Measurements from ENCODE around the gene MEIS1. TPM values are rescaled to one million over a fixed set of nuclear protein-coding genes. Genes with fewer than 3 reads are reported as not detected.

MEIS1 gene
- total and polyA plus RNA-seq, 2 experiments from 2014 or later, result 19.1 to 44.4 TPM

GRCh38 chr2:66414896-66415295 is 20.0 kb upstream of the MEIS1 start:
- TF ChIP-seq EZH2 (IDR thresholded peaks at IDR 0.05; ENCODE audit: insufficient read depth, poor library complexity, severe bottlenecking) (no peak), EZH2phosphoT487 (IDR thresholded peaks at IDR 0.05; ENCODE audit: insufficient read depth, low read depth) (no peak)
- H3K9ac ChIP-seq, result no peak overlapping the region
- H3K27ac ChIP-seq, result no peak overlapping the region
- no peaks in the 10 kb centered on the region for H3K36me3 ChIP-seq (ENCODE audit: low read depth)
- no peak overlapping the region for H3K4me3 ChIP-seq
- no peak for DNase-seq
- no peaks in the 10 kb centered on the region for H4K20me1 ChIP-seq (ENCODE audit: insufficient read depth)
- no peak overlapping the region for H2AFZ ChIP-seq
- H3F3A ChIP-seq (ENCODE audit: insufficient read depth), result no peaks in the 10 kb centered on the region
- no peaks in the 10 kb centered on the region for H3K9me2 ChIP-seq (ENCODE audit: insufficient read depth)
- H3K9me3 ChIP-seq (ENCODE audit: low read depth), result no peaks in the 10 kb centered on the region
- WGBS, 2 experiments (ENCODE audit: low coverage in 1 of 2, low lambda C conversion rate in 2 of 2, missing lambda C conversion rate in 2 of 2), result 88 to 91% methylated on average over 1 of the region's 1 CpG
- no peaks in the 10 kb centered on the region for H3K4me1 ChIP-seq (ENCODE audit: insufficient read depth)
- no peaks in the 10 kb centered on the region for H3K79me2 ChIP-seq (ENCODE audit: insufficient read depth)
- H3K4me2 ChIP-seq (ENCODE audit: unreplicated experiment), result no peak overlapping the region
- 0 out of 2 replicates have a peak, but pooled peaks cover 3% of the 10 kb centered on the region for H3K27me3 ChIP-seq (replicated peaks; ENCODE audit: insufficient read depth)
- in situ Hi-C loops (cut with MboI), result no loop called here

- H3K9me2 ChIP-seq (ENCODE audit: insufficient read depth), result no peaks in the 10 kb centered on the region
- no peak for TF ChIP-seq EZH2 (IDR thresholded peaks at IDR 0.05; ENCODE audit: insufficient read depth, poor library complexity, severe bottlenecking)
- no peak for TF ChIP-seq EZH2phosphoT487 (IDR thresholded peaks at IDR 0.05; ENCODE audit: insufficient read depth, low read depth)
- no peak overlapping the region for H2AFZ ChIP-seq
- H3K9ac ChIP-seq, result no peak overlapping the region
- no peaks in the 10 kb centered on the region for H3K27me3 ChIP-seq (replicated peaks; ENCODE audit: insufficient read depth)
- no peaks in the 10 kb centered on the region for H3K79me2 ChIP-seq (ENCODE audit: insufficient read depth)
- H3K9me3 ChIP-seq (ENCODE audit: low read depth), result no peaks in the 10 kb centered on the region
- H3F3A ChIP-seq (ENCODE audit: insufficient read depth), result no peaks in the 10 kb centered on the region
- in situ Hi-C loops (cut with MboI), result no loop called here
- H3K4me1 ChIP-seq (ENCODE audit: insufficient read depth), result no peaks in the 10 kb centered on the region
- DNase-seq, result no peak
- no peak overlapping the region for H3K4me2 ChIP-seq (ENCODE audit: unreplicated experiment)
- H4K20me1 ChIP-seq (ENCODE audit: insufficient read depth), result no peaks in the 10 kb centered on the region
- WGBS, 2 experiments (ENCODE audit: low coverage in 1 of 2, low lambda C conversion rate in 2 of 2, missing lambda C conversion rate in 2 of 2), result 88 to 89% methylated on average over 18 of the region's 18 CpGs
- no peak overlapping the region for H3K4me3 ChIP-seq
- no peak overlapping the region for H3K27ac ChIP-seq
- no peaks in the 10 kb centered on the region for H3K36me3 ChIP-seq (ENCODE audit: low read depth)
These were observed 16.5 kb upstream of the MEIS1 start for GRCh38 chr2:66418381-66418780.

GRCh38 chr2:66421612-66422011 is 13.3 kb upstream of the MEIS1 start:
- TF ChIP-seq EZH2 (IDR thresholded peaks at IDR 0.05; ENCODE audit: insufficient read depth, poor library complexity, severe bottlenecking) (no peak), EZH2phosphoT487 (IDR thresholded peaks at IDR 0.05; ENCODE audit: insufficient read depth, low read depth) (no peak)
- no peaks in the 10 kb centered on the region for H3K36me3 ChIP-seq (ENCODE audit: low read depth)
- H3F3A ChIP-seq (ENCODE audit: insufficient read depth), result no peaks in the 10 kb centered on the region
- no peaks in the 10 kb centered on the region for H3K79me2 ChIP-seq (ENCODE audit: insufficient read depth)
- no peaks in the 10 kb centered on the region for H4K20me1 ChIP-seq (ENCODE audit: insufficient read depth)
- H3K4me2 ChIP-seq (ENCODE audit: unreplicated experiment), result no peak overlapping the region
- H3K9ac ChIP-seq, result no peak overlapping the region
- whole genome bisulfite sequencing, 2 experiments (ENCODE audit: low coverage in 1 of 2, low lambda C conversion rate in 2 of 2, missing lambda C conversion rate in 2 of 2), result 84 to 97% methylated on average over 1 of the region's 1 CpG
- in situ Hi-C loops (cut with MboI), result no loop called here
- no peak overlapping the region for H3K4me3 ChIP-seq
- no peak for DNase-seq
- H3K4me1 ChIP-seq (ENCODE audit: insufficient read depth), result no peaks in the 10 kb centered on the region
- H3K27me3 ChIP-seq (replicated peaks; ENCODE audit: insufficient read depth), result peaks cover 12% of the 10 kb centered on the region
- no peaks in the 10 kb centered on the region for H3K9me3 ChIP-seq (ENCODE audit: low read depth)
- H2AFZ ChIP-seq, result no peak overlapping the region
- no peak overlapping the region for H3K27ac ChIP-seq
- H3K9me2 ChIP-seq (ENCODE audit: insufficient read depth), result no peaks in the 10 kb centered on the region

DNA sequence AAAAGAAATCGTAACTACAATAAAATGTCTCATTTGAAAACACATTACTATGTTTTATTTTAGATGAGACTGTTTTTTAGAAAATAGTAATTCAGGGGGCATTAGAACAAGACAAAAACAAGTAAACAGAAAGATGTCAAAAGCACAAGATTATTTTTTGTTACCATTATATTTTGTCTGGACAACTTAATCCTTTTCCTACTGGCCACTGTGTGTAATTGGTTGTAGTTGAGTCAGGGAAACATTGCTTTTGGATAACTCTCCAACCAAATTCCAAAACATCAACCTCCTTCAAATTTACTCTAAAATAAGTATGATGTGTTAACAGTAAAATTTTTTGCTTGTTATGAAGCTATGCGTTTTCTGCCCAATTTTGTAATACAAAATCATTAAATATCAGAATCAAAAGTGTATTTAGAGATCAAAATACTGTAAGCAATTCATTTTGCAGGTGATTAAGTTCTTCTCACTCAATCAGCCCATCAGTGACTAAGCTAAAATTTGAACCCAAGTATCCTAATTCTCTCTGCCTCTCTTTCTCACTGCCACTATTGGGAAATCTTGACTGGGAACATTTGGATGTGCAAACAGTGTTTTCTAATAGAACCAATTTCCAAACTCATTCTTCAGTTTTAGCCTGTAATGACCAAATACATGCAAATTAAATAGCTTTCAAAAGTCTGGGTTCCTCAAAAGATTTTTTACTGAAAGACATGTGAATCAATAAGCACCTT is 11.4 kb upstream of the MEIS1 start:
- in situ Hi-C loops (cut with MboI), result no loop called here
- Histone ChIP-seq H3K4me3 (no peak overlapping the region), H3K4me2 (ENCODE audit: unreplicated experiment) (no peak overlapping the region), H3K9me3 (ENCODE audit: low read depth) (no peaks in the 10 kb centered on the region), H3K9me2 (ENCODE audit: insufficient read depth) (no peaks in the 10 kb centered on the region), H4K20me1 (ENCODE audit: insufficient read depth) (no peaks in the 10 kb centered on the region), H3K9ac (no peak overlapping the region), H3F3A (ENCODE audit: insufficient read depth) (0 out of 2 replicates have a peak, but pooled peaks cover 5% of the 10 kb centered on the region), H3K4me1 (ENCODE audit: insufficient read depth) (no peaks in the 10 kb centered on the region), H3K79me2 (ENCODE audit: insufficient read depth) (no peaks in the 10 kb centered on the region), H2AFZ (no peak overlapping the region), H3K27ac (no peak overlapping the region), H3K36me3 (ENCODE audit: low read depth) (no peaks in the 10 kb centered on the region), H3K27me3 (replicated peaks; ENCODE audit: insufficient read depth) (peaks cover 21% of the 10 kb centered on the region)
- WGBS, 2 experiments (ENCODE audit: low coverage in 1 of 2, low lambda C conversion rate in 2 of 2, missing lambda C conversion rate in 2 of 2), result 92 to 94% methylated on average over 2 of the region's 2 CpGs
- TF ChIP-seq EZH2phosphoT487 (IDR thresholded peaks at IDR 0.05; ENCODE audit: insufficient read depth, low read depth), result no peak
- TF ChIP-seq EZH2 (IDR thresholded peaks at IDR 0.05; ENCODE audit: insufficient read depth, poor library complexity, severe bottlenecking), result no peak
- no peak for DNase-seq

All from GM23248 (cell line).